ENCODE measurements around the gene ETV4.

- TF ChIP-seq FOXM1 (IDR thresholded peaks at IDR 0.05; ENCODE audit: low read depth) (no peak), SIN3A (IDR thresholded peaks at IDR 0.05; ENCODE audit: borderline replicate concordance, low read depth, low read length) (no peak), TAF1 (IDR thresholded peaks at IDR 0.05; ENCODE audit: borderline replicate concordance, low read depth, low read length) (no peak), EP300 (IDR thresholded peaks at IDR 0.05; ENCODE audit: borderline replicate concordance in 1 of 2, low read depth in 1 of 2, low read length in 1 of 2) (no peak), TEAD4 (IDR thresholded peaks at IDR 0.05; ENCODE audit: borderline replicate concordance, insufficient read depth) (no peak), ZBTB33 (IDR thresholded peaks at IDR 0.05; ENCODE audit: borderline replicate concordance, low read depth) (no peak)
- TF ChIP-seq, protein P1, sequence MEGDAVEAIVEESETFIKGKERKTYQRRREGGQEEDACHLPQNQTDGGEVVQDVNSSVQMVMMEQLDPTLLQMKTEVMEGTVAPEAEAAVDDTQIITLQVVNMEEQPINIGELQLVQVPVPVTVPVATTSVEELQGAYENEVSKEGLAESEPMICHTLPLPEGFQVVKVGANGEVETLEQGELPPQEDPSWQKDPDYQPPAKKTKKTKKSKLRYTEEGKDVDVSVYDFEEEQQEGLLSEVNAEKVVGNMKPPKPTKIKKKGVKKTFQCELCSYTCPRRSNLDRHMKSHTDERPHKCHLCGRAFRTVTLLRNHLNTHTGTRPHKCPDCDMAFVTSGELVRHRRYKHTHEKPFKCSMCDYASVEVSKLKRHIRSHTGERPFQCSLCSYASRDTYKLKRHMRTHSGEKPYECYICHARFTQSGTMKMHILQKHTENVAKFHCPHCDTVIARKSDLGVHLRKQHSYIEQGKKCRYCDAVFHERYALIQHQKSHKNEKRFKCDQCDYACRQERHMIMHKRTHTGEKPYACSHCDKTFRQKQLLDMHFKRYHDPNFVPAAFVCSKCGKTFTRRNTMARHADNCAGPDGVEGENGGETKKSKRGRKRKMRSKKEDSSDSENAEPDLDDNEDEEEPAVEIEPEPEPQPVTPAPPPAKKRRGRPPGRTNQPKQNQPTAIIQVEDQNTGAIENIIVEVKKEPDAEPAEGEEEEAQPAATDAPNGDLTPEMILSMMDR (IDR thresholded peaks at IDR 0.05): no peak
- TF ChIP-seq, protein P2, sequence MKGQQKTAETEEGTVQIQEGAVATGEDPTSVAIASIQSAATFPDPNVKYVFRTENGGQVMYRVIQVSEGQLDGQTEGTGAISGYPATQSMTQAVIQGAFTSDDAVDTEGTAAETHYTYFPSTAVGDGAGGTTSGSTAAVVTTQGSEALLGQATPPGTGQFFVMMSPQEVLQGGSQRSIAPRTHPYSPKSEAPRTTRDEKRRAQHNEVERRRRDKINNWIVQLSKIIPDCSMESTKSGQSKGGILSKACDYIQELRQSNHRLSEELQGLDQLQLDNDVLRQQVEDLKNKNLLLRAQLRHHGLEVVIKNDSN (IDR thresholded peaks at IDR 0.05; ENCODE audit: borderline replicate concordance, low read depth): no peak
Observed at GRCh38 chr17:43584666-43585102, 38.5 kb upstream of the ETV4 start.
